B cell (primary cell): ENCODE results near the gene GPHN.

Experiments
- EZH2 ChIP-seq: IDR thresholded peaks from 2 replicates; pipeline ENCODE4 v1.6.1; 2012; ENCODE audit warnings: borderline replicate concordance, low read depth, mild to moderate bottlenecking, moderate library complexity, low read length; ENCODE audit not compliant: insufficient read depth, poor library complexity, severe bottlenecking
- TF ChIP-seq, protein P1 (sequence below): fragments of 200-600 bp; IDR thresholded peaks from one replicate; pipeline ENCODE4 v1.8.0; 2022; ENCODE audit warnings: antibody characterized with exemption, mild to moderate bottlenecking

DNA sequence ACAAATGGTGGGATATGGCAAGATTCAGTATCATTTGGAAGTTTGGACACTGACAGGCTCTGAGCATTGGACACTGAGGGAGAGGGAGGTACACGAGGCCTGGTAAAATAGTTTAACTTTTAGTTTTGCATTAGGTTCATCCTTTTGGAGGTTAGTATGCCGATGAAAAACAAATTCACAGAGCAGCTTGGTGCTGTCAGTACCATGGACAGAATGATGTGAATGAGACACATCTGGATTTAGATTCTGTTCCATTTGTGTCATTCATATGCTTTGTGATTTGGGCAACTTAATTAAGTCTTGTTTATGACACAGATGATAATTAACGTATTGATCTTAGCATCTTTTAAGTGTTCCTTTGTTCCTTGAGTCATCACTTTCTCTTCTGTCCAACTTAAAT, 33.7 kb downstream of the GPHN start:
- no peak for TF ChIP-seq EZH2
- TF ChIP-seq, protein P1, sequence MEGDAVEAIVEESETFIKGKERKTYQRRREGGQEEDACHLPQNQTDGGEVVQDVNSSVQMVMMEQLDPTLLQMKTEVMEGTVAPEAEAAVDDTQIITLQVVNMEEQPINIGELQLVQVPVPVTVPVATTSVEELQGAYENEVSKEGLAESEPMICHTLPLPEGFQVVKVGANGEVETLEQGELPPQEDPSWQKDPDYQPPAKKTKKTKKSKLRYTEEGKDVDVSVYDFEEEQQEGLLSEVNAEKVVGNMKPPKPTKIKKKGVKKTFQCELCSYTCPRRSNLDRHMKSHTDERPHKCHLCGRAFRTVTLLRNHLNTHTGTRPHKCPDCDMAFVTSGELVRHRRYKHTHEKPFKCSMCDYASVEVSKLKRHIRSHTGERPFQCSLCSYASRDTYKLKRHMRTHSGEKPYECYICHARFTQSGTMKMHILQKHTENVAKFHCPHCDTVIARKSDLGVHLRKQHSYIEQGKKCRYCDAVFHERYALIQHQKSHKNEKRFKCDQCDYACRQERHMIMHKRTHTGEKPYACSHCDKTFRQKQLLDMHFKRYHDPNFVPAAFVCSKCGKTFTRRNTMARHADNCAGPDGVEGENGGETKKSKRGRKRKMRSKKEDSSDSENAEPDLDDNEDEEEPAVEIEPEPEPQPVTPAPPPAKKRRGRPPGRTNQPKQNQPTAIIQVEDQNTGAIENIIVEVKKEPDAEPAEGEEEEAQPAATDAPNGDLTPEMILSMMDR, result no peak
